ENCODE measurements around the gene YLPM1.
"Not testable (repeated sequence)": the region's sequence is repeated elsewhere in the genome, so short reads cannot be mapped to it uniquely, and the experiment has no call there.

YLPM1 gene, protein sequence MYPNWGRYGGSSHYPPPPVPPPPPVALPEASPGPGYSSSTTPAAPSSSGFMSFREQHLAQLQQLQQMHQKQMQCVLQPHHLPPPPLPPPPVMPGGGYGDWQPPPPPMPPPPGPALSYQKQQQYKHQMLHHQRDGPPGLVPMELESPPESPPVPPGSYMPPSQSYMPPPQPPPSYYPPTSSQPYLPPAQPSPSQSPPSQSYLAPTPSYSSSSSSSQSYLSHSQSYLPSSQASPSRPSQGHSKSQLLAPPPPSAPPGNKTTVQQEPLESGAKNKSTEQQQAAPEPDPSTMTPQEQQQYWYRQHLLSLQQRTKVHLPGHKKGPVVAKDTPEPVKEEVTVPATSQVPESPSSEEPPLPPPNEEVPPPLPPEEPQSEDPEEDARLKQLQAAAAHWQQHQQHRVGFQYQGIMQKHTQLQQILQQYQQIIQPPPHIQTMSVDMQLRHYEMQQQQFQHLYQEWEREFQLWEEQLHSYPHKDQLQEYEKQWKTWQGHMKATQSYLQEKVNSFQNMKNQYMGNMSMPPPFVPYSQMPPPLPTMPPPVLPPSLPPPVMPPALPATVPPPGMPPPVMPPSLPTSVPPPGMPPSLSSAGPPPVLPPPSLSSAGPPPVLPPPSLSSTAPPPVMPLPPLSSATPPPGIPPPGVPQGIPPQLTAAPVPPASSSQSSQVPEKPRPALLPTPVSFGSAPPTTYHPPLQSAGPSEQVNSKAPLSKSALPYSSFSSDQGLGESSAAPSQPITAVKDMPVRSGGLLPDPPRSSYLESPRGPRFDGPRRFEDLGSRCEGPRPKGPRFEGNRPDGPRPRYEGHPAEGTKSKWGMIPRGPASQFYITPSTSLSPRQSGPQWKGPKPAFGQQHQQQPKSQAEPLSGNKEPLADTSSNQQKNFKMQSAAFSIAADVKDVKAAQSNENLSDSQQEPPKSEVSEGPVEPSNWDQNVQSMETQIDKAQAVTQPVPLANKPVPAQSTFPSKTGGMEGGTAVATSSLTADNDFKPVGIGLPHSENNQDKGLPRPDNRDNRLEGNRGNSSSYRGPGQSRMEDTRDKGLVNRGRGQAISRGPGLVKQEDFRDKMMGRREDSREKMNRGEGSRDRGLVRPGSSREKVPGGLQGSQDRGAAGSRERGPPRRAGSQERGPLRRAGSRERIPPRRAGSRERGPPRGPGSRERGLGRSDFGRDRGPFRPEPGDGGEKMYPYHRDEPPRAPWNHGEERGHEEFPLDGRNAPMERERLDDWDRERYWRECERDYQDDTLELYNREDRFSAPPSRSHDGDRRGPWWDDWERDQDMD (N-terminal part only)

DNA sequence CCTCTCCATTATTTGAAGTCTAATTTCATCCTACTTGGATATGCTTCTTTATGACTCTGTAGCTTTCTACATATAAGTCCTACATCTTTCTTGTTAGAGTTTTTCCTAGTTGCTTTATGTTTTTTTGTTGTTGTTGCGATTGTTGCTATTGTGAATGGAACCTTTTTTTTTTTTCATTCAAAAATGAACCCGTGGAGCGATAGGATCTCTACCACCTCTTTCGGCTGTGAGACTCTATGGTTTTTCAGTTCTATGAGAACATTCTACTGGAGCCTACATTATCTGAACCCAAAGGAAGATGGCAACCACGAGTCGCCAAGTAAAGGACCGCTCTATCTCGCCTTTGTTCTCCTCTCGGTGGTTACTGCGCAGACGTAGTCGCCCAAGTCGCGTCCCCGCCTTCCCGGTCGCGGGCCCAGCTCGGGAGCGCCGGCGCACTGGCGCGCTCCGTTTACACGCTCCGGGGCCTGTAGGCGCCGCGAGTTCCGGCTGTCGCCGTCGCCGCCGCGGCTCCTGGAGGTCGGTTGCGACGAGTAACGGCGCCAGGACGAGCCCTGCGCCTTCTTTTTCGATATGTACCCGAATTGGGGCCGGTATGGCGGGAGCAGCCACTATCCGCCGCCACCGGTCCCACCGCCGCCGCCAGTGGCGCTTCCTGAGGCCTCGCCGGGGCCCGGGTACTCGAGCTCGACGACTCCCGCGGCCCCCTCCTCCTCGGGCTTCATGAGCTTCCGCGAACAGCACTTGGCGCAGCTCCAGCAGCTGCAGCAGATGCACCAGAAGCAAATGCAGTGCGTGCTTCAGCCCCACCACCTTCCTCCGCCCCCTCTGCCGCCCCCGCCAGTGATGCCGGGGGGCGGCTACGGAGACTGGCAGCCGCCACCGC lies at the start of gene YLPM1:
Gene YLPM1, plus strand, starts transcription at position 400 of the 886 bp plus-strand sequence. Its CDS starts 174 bp downstream, at position 574.
- peak; percentile 94 for DNase-seq

DNA sequence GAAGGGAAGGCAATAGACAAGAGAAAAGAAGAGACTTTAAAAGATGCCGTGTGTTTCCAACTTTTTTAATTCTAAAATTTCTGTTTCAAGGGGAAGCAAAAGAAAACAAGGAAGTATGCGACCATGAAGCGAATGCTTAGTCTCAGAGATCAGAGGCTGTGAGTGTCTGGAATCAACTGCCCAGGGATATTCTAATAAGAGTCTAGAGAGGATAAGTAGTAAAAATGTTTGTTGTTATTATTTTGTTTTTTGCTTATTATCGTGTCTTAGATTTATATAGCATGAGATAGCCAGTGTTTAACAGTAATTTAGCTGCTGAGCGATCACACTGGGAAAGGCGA lies 49.8 kb upstream of the YLPM1 start:
- DNase-seq: no peak

DNA sequence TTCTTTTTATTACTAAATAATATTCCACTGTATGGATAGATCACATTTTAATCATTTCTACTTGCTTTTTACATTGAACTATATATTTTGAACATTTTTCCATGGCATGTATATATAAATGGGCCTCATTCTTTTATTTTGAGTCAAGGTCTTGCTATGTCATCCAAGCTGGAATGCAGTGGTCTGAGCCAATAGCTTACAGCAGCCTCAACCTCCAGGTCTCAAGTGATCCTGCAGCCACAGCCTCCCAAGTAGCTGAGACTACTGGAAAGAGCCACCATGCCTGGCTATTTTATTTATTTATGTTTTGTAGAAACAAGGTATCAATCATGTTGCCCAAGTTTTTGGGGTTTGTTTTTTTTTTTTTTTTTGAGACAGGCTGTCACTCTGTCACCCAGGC lies 42.6 kb upstream of the YLPM1 start:
- no peak for DNase-seq

DNA sequence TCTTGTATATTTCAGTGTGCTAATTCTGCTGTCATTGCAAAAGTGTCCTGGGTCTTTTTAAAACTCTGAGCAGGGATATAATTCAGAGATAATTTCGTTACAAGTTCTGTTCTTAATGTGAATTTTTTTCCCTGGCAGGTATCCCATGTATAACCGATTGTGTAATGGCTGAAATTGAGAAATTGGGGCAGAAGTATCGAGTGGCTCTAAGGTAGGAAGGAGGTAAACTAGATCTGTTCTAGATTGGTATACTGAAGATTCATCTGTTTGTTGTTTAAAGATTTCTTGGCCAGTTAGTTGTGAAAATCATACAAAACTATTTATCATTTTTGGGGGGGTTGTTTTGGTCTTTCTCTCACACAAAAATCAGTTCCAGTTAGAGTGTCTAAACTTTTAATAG lies 40.0 kb upstream of the YLPM1 start:
- no peak for DNase-seq

DNA sequence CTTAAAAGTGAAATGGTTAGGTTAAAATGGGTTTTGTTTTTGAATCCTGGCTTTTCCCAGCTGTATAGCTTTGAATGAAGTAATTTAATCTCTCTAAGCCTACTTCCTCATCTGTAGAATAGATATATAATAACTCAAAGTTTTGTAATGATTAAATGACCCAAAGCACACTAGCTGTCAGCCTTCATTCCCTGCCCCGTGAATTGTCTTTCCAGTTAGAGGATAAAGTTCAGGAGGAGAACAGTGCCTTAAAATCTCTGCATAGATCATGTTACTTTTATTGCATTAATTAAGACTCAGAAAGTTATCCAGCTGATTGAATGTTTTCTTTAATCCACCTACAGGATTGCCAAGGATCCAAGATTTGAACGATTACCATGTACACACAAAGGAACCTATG lies 30.7 kb upstream of the YLPM1 start:
- DNase-seq: no peak

DNA sequence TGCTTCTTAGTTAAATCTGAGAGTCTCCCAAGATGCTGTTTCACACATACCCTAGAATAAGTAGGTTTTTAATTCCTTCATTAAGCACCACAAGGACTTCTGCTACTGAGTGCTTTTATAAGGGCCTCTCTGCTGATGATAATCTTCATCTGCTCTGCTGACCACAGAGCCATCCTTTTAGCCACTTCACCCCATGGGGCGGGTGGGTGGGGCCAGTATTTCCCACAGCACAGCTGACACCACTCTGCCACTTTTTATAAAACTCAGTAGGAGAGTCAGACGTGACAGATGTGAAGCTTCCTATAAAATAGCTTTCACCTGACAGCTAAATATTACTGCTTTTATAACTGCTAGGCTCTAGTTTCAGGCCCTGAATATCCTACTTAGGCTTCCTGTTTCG lies 29.9 kb upstream of the YLPM1 start:
- no peak for DNase-seq

DNA sequence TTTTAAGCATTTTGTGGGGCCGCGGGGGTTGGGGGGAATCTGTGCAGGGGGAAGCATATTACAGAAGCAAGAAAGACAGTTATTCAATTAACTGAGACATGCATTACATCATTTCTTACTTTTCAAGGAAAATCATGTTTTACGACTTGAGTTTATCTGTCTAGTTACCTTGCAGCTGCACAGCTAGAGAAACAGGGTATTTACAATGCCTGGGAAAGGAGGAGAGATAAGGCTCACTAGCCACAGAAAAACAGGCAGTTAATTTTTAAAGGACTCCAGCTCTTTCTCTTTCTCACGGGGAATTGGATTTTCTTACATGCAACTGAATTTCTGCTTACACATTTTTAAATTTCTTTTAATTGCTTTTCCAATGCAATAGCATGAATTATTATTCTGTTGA lies 28.0 kb upstream of the YLPM1 start:
- no peak for DNase-seq

DNA sequence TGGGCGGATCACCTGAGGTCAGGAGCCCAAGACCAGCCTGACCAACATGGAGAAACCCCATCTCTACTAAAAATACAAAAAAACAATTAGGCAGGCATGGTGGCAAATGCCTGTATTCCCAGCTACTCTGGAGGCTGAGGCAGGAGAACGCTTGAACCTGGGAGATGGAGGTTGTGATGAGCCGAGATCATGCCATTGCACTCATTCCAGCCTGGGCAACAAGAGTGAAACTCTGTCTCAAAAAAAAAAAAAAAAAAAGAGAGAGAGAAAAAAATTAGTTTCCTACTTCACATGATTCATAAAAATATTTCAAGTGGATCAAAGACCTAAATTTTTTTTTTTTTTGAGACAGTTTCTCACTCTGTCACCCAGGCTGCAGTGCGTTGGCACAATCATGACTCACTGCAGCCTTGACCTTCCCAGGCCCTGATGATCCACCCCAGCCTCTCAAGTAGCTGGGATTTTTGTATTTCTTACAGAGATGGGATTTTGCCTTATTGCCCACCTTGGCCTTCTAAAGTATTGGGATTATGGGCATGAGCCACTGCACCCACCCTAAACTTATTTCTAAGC lies 25.3 kb upstream of the YLPM1 start:
- DNase-seq: no peak

DNA sequence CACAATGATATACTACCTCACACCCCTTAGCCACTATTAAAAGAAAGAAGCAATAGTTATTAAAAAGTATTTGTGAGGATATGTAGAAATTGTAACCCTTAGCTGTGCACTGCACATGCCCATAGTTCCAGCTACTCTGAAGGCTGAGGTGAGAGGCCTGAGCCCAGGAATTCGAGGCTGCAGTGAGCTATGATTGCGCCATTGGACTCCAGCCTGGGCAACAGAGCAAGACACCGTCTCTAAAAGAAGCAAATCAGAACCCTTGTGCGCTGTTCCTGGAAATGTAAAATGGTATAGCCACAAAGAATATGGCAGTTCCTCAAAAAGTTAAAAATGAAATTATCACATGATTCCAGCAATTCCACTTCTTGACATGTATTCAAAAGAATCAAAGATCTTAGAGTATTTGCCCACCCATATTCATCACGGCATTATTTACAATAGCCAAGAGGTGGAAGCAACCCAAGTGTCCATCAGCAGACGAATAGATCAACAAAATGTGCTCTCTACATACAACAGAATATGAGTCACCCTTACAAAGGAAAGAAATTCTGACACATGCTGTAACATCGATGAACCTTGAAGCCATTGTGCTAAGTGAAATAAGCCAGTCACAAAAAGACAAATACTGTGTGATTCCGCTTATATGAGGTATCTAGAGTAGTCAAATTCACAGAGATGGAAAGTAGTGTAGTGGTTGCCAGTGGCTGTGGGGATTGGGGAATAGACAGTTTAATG lies 23.7 kb upstream of the YLPM1 start:
- DNase-seq: no peak

DNA sequence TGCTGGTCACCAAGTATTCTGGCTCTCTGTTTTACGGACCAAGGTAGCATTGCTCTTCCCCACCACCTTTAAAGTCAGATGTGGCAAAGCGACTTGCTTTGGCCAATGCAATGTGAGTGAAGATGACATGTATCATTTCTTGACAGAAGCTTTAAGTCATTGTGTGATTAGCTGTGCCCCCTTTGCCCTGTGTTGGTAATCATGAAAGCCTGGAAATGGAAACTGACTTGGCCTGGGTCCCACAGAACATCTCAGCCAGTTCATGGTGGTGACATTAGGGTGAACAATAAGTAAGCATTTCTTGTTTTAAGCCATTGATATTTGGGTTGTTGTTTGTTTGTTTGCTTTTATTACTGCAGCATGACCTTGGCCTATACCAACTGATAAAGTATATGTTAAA lies 15.9 kb upstream of the YLPM1 start:
- DNase-seq: no peak

DNA sequence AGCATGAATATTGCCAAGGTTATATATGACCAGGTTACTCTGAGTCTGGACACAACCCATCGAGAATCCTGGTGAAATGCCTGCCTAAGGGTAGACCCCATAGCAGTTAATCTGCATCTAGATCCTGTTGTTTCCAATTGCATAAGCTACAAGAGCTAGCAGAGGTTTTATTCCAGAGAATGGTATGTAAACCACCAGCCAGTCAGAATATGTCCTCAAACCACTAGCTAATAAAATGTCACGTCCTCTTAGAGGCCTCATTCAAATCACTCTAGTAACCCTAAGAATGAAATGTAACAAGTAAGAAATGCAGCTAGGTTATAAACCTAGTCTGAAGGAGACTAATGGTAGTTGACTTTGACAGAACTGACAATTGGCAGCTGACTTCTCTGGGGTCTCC lies 9.0 kb upstream of the YLPM1 start:
- no peak for DNase-seq

DNA sequence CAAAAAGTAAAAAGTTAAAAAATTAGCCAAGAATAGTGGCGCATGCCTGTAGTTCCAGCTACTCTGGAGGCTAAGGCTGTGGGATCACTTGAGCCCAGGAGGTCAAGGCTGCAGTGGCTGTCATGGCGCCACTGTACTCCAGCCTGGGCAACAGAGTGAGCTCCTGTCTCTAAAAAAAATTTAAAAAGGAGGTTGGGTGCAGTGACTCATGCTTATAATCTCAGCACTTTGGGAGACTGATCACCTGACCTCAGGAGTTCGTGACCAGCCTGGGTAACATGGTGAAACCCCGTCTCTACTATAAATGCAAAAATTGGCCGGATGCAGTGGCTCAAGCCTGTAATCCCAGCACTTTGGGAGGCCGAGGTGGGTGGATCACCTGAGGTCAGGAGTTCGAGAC lies 8.2 kb upstream of the YLPM1 start:
- DNase-seq: no peak

DNA sequence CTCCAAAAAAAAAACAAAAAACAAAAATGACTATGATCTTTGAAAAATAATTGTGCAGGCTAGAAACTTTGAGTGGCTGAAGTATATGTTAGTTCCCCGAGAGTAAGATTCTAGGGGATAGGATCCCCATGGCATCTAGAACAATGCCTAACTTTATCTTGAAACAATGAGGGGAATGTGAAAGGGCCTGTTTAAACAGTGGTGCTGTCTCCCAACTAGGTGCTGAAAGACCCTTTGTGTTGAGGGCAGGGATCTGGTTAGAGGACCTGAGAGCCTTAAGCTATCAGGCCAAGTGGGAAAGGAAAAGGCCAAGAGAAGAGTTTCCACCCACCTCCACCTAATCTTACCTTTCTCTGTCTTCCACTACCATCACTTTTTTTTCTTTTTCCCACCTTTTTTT lies 6.8 kb upstream of the YLPM1 start:
- DNase-seq: no peak

DNA sequence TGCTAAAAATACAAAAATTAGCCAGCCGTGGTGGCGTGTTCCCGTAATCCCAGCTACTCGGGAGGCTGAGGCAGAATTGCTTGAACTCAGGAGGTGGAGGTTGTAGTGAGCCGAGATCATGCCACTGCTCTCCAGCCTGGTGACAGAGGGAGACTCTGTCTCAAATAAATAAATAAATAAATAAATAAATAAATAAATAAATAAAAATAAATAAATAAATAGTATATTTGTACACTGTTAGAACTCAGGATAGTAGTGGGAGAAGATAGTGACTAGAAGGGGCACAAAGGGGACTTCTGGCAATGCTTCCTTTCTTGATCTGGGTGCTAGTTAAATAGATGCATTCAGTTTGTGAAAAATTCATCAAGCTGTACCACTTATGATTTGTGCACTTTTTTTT lies 4.6 kb upstream of the YLPM1 start:
- not testable (repeated sequence) for DNase-seq

DNA sequence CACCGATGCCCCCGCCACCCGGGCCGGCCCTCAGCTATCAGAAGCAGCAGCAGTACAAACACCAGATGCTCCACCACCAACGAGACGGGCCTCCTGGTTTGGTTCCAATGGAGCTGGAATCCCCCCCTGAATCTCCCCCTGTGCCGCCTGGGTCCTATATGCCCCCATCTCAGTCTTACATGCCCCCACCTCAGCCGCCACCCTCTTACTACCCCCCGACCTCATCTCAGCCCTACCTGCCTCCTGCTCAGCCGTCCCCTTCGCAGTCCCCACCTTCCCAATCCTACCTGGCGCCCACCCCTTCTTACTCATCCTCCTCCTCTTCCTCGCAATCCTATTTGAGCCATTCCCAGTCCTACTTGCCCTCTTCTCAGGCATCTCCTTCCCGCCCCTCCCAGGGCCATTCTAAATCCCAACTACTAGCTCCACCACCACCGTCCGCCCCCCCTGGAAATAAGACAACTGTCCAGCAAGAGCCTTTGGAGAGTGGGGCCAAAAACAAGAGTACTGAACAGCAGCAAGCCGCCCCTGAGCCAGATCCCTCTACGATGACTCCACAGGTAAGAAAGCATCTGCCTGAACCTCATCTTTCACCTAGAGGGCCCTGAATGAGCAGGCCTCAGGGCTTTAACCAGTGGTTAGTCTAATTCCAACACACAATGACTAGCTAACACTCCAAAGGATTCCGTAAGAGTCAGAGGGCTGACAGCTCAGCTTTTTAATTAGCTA lies 851 bp downstream of the YLPM1 start:
- DNase-seq: peak; percentile 21

DNA sequence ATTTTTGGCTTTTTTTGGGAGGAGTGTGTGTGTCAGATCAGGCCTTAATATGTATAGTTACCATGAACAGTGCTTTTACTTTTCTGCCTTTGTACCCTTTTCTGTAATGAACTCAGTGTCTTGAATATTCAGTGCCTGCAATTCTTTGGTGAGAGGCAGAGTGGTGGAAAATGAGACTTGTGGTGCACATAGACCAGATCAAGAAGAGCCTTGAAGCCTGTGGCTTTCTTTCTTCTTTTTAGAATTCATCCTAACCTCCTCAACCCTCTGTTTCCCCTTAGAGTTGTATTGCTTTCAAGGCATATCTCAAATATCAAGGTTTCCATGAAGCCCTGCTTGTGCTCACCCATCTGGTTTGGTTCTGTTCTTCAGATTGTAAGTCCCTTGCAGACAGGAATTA lies 2.6 kb downstream of the YLPM1 start:
- no peak for DNase-seq

DNA sequence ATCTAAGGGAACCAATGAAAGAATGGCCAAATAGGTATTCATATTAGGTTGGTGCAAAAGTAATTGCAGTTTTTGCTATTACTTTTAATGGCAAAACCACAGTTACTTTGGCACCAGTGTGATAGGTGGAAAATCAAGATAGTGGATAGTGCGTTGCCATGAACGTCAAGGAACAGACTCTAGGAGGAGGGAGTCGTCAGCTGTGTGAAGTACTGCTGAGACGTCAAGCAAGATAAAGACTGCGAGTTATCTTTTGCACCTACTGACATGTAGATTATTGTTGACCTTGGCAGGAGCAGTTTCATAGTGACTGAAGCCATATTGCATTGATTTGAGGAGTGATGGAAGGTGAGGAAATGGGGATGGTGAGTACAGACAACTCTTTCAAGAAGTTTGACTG lies 8.3 kb downstream of the YLPM1 start:
- no peak for DNase-seq

DNA sequence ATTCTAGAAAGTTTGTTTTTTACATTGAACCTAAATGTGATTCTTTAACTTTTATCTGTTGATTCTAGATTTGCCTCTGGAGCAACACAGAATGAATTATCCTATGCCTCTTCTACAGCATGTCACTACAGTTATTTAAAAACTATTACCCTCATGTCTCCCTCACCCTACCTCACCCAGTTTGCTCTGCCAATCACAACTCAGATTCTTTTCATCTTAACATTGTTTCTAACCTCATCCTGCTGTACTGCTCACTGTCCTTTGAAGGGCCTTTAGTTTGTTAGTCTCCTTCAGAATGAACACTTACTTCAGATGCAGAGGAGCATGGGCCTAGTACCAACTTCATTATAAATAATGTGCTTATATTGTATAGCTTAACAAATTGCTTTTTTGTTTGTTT lies 21.5 kb downstream of the YLPM1 start:
- no peak for DNase-seq

DNA sequence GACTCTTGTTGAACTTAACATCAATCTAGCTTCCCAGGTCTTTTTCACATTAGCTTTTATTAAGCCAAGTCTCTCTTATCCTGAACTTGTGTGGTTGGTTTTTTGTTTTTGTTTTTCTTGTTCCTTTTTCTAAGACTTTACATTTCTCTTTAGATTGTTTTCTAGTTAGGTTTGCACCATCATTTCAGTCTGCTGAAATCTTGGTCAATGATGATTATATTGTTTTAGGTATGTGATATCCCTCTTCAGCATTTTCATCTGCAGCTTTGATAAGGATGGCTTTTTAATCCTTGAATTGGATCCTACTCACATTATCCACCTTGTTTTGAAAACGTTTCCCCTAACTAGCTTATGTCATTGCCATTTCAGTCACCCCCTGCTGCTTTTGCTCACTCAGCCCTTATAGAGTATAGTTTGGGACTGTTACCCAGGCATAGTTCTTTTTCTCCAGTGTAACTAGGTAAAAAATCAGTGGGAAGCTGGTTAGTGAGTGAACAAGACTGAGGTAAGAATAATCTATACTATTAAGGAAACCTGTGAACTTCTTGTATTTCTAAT lies 22.0 kb downstream of the YLPM1 start:
- DNase-seq: no peak

DNA sequence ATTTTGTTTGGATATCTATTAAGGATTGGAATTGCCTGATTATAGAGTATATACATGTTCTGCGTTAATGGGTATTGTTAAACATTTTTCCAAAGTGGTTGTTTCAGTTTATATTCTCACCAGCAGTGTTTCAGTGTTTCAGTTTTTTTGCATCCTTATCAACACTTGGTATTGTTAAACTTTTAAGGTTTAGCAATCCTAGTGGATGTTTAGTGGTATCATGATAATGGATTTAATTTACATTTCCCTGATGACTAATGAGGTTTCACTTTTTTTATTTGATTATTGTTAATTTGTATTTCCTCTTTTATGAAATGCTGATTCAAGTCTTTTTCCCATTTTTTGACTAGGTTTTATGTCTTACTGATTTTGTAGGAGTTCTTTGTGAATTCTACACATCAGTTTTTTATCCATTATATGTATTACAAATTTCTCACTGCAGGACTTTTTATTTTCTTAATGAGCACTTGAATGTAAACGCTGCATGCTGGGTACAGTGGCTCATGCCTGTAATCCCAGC lies 23.7 kb downstream of the YLPM1 start:
- DNase-seq: no peak
